NB4 (cell line): ENCODE measurements around the gene RNF125.

Experiments used
- CTCF ChIP-seq: IDR thresholded peaks from one replicate; pipeline ENCODE4 v1.5.1; 2012; ENCODE audit warnings: low read depth, low read length
- MAX ChIP-seq: IDR thresholded peaks from 2 replicates; pipeline ENCODE4 v1.6.1; 2011; ENCODE audit warnings: low read depth, low read length
- MYC ChIP-seq: IDR thresholded peaks from 2 replicates; pipeline ENCODE4 v1.6.1; 2011; ENCODE audit warnings: low read depth, low read length
- POLR2A ChIP-seq: IDR thresholded peaks from 2 replicates; pipeline ENCODE4 v1.6.1; 2011; ENCODE audit warnings: mild to moderate bottlenecking; ENCODE audit not compliant: insufficient read length; ENCODE audit errors: extremely low read depth

GRCh38 chr18:32095192-32095899 is 76.7 kb downstream of the RNF125 start:
- TF ChIP-seq CTCF (no peak), MAX (no peak), POLR2A (no peak), MYC (no peak)
